ENCODE measurements around the gene GHSR.

GHSR gene

DNA sequence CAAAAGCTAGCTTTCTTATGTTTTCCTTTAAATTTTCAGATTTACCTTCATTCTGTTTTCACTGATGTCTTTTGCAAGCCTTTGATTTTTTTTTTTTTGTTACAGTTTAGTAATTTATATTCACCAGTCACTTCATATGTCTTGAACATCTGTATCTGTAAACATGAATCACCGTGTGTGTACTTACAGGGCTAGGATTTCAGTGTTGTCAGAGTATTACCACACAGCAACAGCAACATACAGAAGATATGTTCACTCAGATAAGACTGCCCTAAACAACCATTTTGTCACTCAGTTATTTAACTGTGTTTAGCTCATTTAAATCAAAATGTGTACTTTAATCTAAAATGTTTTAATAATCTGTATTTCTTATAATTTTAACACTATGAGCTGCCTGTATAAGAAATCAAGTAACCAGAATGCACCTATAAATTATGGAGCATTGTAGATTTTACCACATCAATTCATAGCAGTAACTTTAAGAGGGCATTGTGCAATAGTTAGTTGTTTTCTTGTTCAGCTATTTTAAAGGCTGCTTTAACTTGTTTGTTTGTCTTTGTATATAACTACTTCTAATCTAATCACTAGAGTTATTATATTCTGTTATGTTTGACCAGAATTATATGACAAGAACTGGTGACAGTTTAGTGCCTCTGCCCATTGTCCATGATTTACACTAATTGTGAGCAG is 50.4 kb downstream of the GHSR start:
- Histone ChIP-seq H3K4me3 (ENCODE audit: low read depth, low read length) (no peak overlapping the region), H3K4me1 (ENCODE audit: control insufficient read depth, insufficient read depth, low read length) (no peaks in the 10 kb centered on the region), H3K9ac (ENCODE audit: low read depth, low read length) (no peak overlapping the region), H3K27ac (ENCODE audit: low read depth, low read length) (no peak overlapping the region), H3K36me3 (ENCODE audit: control insufficient read depth, insufficient read depth, low read length) (peaks cover 16% of the 10 kb centered on the region), H3K9me3 (ENCODE audit: control insufficient read depth, insufficient read depth, low read length) (no peaks in the 10 kb centered on the region), H3K27me3 (ENCODE audit: control insufficient read depth, insufficient read depth, low read length) (no peaks in the 10 kb centered on the region)

- Histone ChIP-seq H3K9me3 (ENCODE audit: control insufficient read depth, insufficient read depth, low read length) (no peaks in the 10 kb centered on the region), H3K4me1 (ENCODE audit: control insufficient read depth, insufficient read depth, low read length) (peaks cover 5% of the 10 kb centered on the region; the same call in 1 of the 2 replicates), H3K36me3 (ENCODE audit: control insufficient read depth, insufficient read depth, low read length) (peaks cover 16% of the 10 kb centered on the region), H3K4me3 (ENCODE audit: low read depth, low read length) (no peak overlapping the region), H3K27me3 (ENCODE audit: control insufficient read depth, insufficient read depth, low read length) (no peaks in the 10 kb centered on the region), H3K9ac (ENCODE audit: low read depth, low read length) (no peak overlapping the region), H3K27ac (ENCODE audit: low read depth, low read length) (no peak overlapping the region)
These were observed 51.9 kb downstream of the GHSR start for GRCh38 chr3:172396400-172396799.

GRCh38 chr3:172394692-172395091 is 53.6 kb downstream of the GHSR start:
- Histone ChIP-seq H3K27ac (ENCODE audit: low read depth, low read length) (no peak overlapping the region), H3K27me3 (ENCODE audit: control insufficient read depth, insufficient read depth, low read length) (no peaks in the 10 kb centered on the region), H3K9ac (ENCODE audit: low read depth, low read length) (no peak overlapping the region), H3K4me1 (ENCODE audit: control insufficient read depth, insufficient read depth, low read length) (peaks cover 10% of the 10 kb centered on the region; the same call in 1 of the 2 replicates), H3K36me3 (ENCODE audit: control insufficient read depth, insufficient read depth, low read length) (peaks cover 16% of the 10 kb centered on the region), H3K9me3 (ENCODE audit: control insufficient read depth, insufficient read depth, low read length) (no peaks in the 10 kb centered on the region), H3K4me3 (ENCODE audit: low read depth, low read length) (no peak overlapping the region)
